ENCODE measurements around the gene TRPM4. TPM values are rescaled to one million over a fixed set of nuclear protein-coding genes. Genes with fewer than 3 reads are reported as not detected.

Gene TRPM4
- total and polyA plus RNA-seq, 2 experiments from 2014 or later, result 16.5 to 25.7 TPM

DNA sequence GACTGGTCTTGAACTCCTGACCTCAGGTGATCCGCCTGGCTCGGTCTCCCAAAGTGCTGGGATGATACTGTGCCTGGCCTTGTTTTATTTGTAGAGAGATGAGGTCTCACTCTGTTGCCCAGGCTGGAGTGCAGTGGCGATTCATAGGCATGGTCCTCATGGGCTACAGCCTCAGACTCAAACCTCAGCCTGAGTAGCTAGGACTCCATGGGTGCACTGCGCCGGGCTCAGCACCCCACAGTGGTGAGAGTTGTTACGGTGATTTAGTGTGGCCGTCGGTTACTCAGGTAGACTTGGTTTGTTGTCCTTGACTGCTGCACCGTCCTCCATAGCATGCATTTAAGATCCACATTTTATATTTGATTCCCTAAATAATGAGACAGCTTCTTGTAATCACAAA lies 86.7 kb downstream of the TRPM4 start (continued):
- TF ChIP-seq, protein P1, sequence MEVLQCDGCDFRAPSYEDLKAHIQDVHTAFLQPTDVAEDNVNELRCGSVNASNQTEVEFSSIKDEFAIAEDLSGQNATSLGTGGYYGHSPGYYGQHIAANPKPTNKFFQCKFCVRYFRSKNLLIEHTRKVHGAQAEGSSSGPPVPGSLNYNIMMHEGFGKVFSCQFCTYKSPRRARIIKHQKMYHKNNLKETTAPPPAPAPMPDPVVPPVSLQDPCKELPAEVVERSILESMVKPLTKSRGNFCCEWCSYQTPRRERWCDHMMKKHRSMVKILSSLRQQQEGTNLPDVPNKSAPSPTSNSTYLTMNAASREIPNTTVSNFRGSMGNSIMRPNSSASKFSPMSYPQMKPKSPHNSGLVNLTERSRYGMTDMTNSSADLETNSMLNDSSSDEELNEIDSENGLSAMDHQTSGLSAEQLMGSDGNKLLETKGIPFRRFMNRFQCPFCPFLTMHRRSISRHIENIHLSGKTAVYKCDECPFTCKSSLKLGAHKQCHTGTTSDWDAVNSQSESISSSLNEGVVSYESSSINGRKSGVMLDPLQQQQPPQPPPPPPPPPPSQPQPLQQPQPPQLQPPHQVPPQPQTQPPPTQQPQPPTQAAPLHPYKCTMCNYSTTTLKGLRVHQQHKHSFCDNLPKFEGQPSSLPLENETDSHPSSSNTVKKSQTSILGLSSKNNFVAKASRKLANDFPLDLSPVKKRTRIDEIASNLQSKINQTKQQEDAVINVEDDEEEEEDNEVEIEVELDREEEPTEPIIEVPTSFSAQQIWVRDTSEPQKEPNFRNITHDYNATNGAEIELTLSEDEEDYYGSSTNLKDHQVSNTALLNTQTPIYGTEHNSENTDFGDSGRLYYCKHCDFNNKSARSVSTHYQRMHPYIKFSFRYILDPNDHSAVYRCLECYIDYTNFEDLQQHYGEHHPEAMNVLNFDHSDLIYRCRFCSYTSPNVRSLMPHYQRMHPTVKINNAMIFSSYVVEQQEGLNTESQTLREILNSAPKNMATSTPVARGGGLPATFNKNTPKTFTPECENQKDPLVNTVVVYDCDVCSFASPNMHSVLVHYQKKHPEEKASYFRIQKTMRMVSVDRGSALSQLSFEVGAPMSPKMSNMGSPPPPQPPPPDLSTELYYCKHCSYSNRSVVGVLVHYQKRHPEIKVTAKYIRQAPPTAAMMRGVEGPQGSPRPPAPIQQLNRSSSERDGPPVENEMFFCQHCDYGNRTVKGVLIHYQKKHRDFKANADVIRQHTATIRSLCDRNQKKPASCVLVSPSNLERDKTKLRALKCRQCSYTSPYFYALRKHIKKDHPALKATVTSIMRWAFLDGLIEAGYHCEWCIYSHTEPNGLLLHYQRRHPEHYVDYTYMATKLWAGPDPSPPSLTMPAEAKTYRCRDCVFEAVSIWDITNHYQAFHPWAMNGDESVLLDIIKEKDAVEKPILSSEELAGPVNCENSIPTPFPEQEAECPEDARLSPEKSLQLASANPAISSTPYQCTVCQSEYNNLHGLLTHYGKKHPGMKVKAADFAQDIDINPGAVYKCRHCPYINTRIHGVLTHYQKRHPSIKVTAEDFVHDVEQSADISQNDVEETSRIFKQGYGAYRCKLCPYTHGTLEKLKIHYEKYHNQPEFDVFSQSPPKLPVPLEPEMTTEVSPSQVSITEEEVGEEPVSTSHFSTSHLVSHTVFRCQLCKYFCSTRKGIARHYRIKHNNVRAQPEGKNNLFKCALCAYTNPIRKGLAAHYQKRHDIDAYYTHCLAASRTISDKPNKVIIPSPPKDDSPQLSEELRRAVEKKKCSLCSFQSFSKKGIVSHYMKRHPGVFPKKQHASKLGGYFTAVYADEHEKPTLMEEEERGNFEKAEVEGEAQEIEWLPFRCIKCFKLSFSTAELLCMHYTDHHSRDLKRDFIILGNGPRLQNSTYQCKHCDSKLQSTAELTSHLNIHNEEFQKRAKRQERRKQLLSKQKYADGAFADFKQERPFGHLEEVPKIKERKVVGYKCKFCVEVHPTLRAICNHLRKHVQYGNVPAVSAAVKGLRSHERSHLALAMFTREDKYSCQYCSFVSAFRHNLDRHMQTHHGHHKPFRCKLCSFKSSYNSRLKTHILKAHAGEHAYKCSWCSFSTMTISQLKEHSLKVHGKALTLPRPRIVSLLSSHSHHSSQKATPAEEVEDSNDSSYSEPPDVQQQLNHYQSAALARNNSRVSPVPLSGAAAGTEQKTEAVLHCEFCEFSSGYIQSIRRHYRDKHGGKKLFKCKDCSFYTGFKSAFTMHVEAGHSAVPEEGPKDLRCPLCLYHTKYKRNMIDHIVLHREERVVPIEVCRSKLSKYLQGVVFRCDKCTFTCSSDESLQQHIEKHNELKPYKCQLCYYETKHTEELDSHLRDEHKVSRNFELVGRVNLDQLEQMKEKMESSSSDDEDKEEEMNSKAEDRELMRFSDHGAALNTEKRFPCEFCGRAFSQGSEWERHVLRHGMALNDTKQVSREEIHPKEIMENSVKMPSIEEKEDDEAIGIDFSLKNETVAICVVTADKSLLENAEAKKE (CRISPR knock-in tag; IDR thresholded peaks at IDR 0.05), result no peak
- TF ChIP-seq POLR2AphosphoS5 (IDR thresholded peaks at IDR 0.05; ENCODE audit: low read depth) (no peak), EZH2 (IDR thresholded peaks at IDR 0.05; ENCODE audit: low read depth, unreplicated experiment) (no peak), CREB1 (CRISPR knock-in tag; IDR thresholded peaks at IDR 0.05; ENCODE audit: low read depth) (no peak)

DNA sequence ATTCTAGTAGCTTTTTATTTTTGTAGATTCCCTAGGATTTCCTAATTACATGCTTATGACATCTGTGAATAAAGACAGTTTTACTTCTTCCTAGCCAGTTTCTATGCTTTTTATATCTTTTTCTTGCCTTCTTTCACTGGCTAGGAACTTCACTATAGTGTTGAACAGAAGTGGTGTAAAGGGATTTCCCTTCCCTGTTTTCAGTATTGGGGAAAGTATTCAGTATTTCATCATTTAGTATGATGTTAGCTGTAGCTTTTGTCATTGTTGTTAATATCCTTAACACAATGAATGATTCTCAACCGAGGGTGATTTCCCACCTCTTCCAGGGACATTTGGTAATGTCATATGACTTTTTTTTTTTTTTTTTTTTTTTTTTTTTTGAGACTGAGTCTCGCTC lies 90.1 kb downstream of the TRPM4 start:
- H3K27me3 Mint-ChIP-seq (ENCODE audit: insufficient read depth, low read depth, poor library complexity), result peaks cover 2% of the 10 kb centered on the region
- Histone ChIP-seq H3F3A (replicated peaks; ENCODE audit: low read depth) (no peaks in the 10 kb centered on the region), H4K20me1 (replicated peaks; ENCODE audit: insufficient read depth) (no peaks in the 10 kb centered on the region), H3K27ac (ENCODE audit: low read depth) (no peak overlapping the region), H3K4me2 (no peak overlapping the region), H3K36me3 (ENCODE audit: insufficient read depth) (no peaks in the 10 kb centered on the region), H2AFZ (no peak overlapping the region), H3K27me3 (ENCODE audit: insufficient read depth) (no peaks in the 10 kb centered on the region), H3K79me2 (replicated peaks; ENCODE audit: insufficient read depth) (no peaks in the 10 kb centered on the region), H3K9me2 (ENCODE audit: insufficient read depth) (peaks cover 5% of the 10 kb centered on the region; the same call in 1 of the 2 replicates), H3K4me1 (ENCODE audit: insufficient read depth) (peaks cover 8% of the 10 kb centered on the region; the same call in 1 of the 2 replicates), H3K4me3 (no peak overlapping the region)
- no peak for ATAC-seq
- no peaks in the 10 kb centered on the region for H3K36me3 Mint-ChIP-seq (ENCODE audit: low read depth)
- H3K4me1 Mint-ChIP-seq, result peaks cover 7% of the 10 kb centered on the region
- no peak overlapping the region for H3K4me3 Mint-ChIP-seq
- no peak for TF ChIP-seq ZNF331 (CRISPR knock-in tag; IDR thresholded peaks at IDR 0.05; ENCODE audit: low read depth)
- no peak for TF ChIP-seq JUNB (IDR thresholded peaks at IDR 0.05; ENCODE audit: unreplicated experiment)
- no peak for TF ChIP-seq CREB1 (CRISPR knock-in tag; IDR thresholded peaks at IDR 0.05; ENCODE audit: low read depth)
- TF ChIP-seq, protein P2, sequence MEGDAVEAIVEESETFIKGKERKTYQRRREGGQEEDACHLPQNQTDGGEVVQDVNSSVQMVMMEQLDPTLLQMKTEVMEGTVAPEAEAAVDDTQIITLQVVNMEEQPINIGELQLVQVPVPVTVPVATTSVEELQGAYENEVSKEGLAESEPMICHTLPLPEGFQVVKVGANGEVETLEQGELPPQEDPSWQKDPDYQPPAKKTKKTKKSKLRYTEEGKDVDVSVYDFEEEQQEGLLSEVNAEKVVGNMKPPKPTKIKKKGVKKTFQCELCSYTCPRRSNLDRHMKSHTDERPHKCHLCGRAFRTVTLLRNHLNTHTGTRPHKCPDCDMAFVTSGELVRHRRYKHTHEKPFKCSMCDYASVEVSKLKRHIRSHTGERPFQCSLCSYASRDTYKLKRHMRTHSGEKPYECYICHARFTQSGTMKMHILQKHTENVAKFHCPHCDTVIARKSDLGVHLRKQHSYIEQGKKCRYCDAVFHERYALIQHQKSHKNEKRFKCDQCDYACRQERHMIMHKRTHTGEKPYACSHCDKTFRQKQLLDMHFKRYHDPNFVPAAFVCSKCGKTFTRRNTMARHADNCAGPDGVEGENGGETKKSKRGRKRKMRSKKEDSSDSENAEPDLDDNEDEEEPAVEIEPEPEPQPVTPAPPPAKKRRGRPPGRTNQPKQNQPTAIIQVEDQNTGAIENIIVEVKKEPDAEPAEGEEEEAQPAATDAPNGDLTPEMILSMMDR (conservative IDR thresholded peaks at IDR 0.05; ENCODE audit: low read depth in 2 of 2), result no peak
- TF ChIP-seq STAT1 (IDR thresholded peaks at IDR 0.05; ENCODE audit: unreplicated experiment), result no peak
- TF ChIP-seq EZH2phosphoT487 (IDR thresholded peaks at IDR 0.05; ENCODE audit: unreplicated experiment), result no peak
- no peak for TF ChIP-seq EZH2 (IDR thresholded peaks at IDR 0.05; ENCODE audit: low read depth, unreplicated experiment)
- TF ChIP-seq POLR2AphosphoS5 (IDR thresholded peaks at IDR 0.05; ENCODE audit: low read depth), result no peak
- TF ChIP-seq ZNF114 (CRISPR knock-in tag; IDR thresholded peaks at IDR 0.05), result no peak
- peaks cover 7% of the 10 kb centered on the region; the same call in 2 of the 3 replicates for H3K9me3 Mint-ChIP-seq
- H3K27ac Mint-ChIP-seq, result no peak overlapping the region
- no peak for DNase-seq (ENCODE audit: low spot score)
